Umbilical cord (tissue), 2 donors: ENCODE data around the gene ABHD12. TPM values are rescaled to one million over a fixed set of nuclear protein-coding genes. Genes with fewer than 3 reads are reported as not detected.

Experiments used
- DNase-seq: peaks from one replicate; pipeline ENCODE4 v3.0.0-alpha.2; 2015; ENCODE audit warnings: low spot score
- total RNA-seq: library from RNA; depleted of rRNA; stranded (reverse); fragments of >200 nt; gene quantifications from one replicate; pipeline ENCODE4 v1.2.3, GENCODE V29; 2014; ENCODE audit warnings: low replicate concordance; ENCODE audit not compliant: insufficient read depth

ABHD12 gene
- total RNA-seq, 1 donor from 2014 or later = 61.4 TPM

- DNase-seq = no peak
Measured at GRCh38 chr20:25308671-25309394, 81.8 kb downstream of the ABHD12 start.

- DNase-seq = no peak
Measured at GRCh38 chr20:25308083-25308491, 82.5 kb downstream of the ABHD12 start.

- DNase-seq = no peak
Measured at GRCh38 chr20:25306991-25307903, 83.4 kb downstream of the ABHD12 start.

GRCh38 chr20:25304025-25304549, 86.5 kb downstream of the ABHD12 start:
- DNase-seq = no peak

- DNase-seq = no peak
Measured at GRCh38 chr20:25303292-25304024, 87.2 kb downstream of the ABHD12 start.

GRCh38 chr20:25302596-25302995, 88.0 kb downstream of the ABHD12 start:
- no peak for DNase-seq

- DNase-seq = no peak
Measured at GRCh38 chr20:25301357-25301920, 89.2 kb downstream of the ABHD12 start.

- DNase-seq = no peak
Measured at GRCh38 chr20:25300496-25301170, 90.0 kb downstream of the ABHD12 start.

GRCh38 chr20:25299806-25300205, 90.8 kb downstream of the ABHD12 start:
- DNase-seq = no peak

- DNase-seq = no peak
Measured at GRCh38 chr20:25297141-25297905, 93.3 kb downstream of the ABHD12 start.

- DNase-seq = no peak
Measured at GRCh38 chr20:25296094-25297093, 94.2 kb downstream of the ABHD12 start.

GRCh38 chr20:25295386-25296093, 95.1 kb downstream of the ABHD12 start:
- DNase-seq = peak; percentile 35

GRCh38 chr20:25294459-25295385, 95.9 kb downstream of the ABHD12 start:
- DNase-seq = peak; percentile 31

GRCh38 chr20:25293910-25294458, 96.7 kb downstream of the ABHD12 start:
- no peak for DNase-seq

- no peak for DNase-seq
Measured at GRCh38 chr20:25293507-25293906, 97.1 kb downstream of the ABHD12 start.

- no peak for DNase-seq
Measured at GRCh38 chr20:25292176-25292891, 98.3 kb downstream of the ABHD12 start.
